GM20000 (cell line): Measurements from ENCODE around the gene TPMT.
"Not testable (repeated sequence)": the region's sequence is repeated elsewhere in the genome, so short reads cannot be mapped to it uniquely, and the experiment has no call there.

ENCODE experiments used
- DNase-seq: peaks from one replicate; pipeline ENCODE4 v3.0.0; 2012; ENCODE audit warnings: low spot score
- CTCF ChIP-seq: IDR thresholded peaks from 2 replicates; pipeline ENCODE4 v1.5.1; 2012; ENCODE audit warnings: mild to moderate bottlenecking, control low read depth; ENCODE audit errors: extremely low read depth, missing control alignments

The TPMT gene

GRCh38 chr6:18185624-18186023 lies 30.7 kb upstream of the TPMT start:
- no peak for DNase-seq
- no peak for TF ChIP-seq CTCF

- no peak for DNase-seq
- TF ChIP-seq CTCF: no peak
Measured at GRCh38 chr6:18183766-18184165, 28.9 kb upstream of the TPMT start.

- TF ChIP-seq CTCF: no peak
- DNase-seq: no peak
Measured at GRCh38 chr6:18182568-18182967, 27.7 kb upstream of the TPMT start.

GRCh38 chr6:18179770-18180356 lies 25.0 kb upstream of the TPMT start:
- no peak for TF ChIP-seq CTCF
- DNase-seq: no peak

GRCh38 chr6:18178960-18179615 lies 24.2 kb upstream of the TPMT start:
- no peak for DNase-seq
- no peak for TF ChIP-seq CTCF

GRCh38 chr6:18177286-18177965 lies 22.5 kb upstream of the TPMT start:
- DNase-seq: no peak
- TF ChIP-seq CTCF: no peak

GRCh38 chr6:18176198-18176597 lies 21.3 kb upstream of the TPMT start:
- not testable (repeated sequence) for DNase-seq
